ENCODE data around the gene SFT2D2. TPM values are rescaled to one million over a fixed set of nuclear protein-coding genes. Genes with fewer than 3 reads are reported as not detected.

The SFT2D2 gene
- total RNA-seq, 1 experiment from 2014 or later, result 98.3 TPM

DNA sequence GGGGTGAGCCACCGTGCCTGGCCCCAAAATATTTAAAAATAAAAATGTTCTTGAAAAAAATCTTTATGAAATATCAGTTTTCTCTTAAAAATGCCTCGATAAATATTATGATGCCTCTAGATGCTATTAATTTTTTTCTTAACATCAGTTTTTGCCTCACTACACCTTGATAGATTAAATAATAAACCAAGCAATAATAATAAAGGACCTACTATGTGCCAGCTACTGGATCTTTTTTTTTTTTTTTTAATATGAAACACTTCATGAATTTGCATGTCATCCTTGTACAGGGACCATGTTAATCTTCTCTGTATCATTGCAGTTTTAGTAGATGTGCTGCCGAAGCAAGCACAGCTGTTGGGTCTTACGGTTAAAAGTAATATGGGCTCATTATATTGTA is 37.3 kb downstream of the SFT2D2 start:
- H3K4me1 Mint-ChIP-seq (ENCODE audit: low read depth, unreplicated experiment), result peaks cover 14% of the 10 kb centered on the region
- no peak overlapping the region for H3K27ac Mint-ChIP-seq (ENCODE audit: unreplicated experiment)
- H3K27me3 Mint-ChIP-seq (ENCODE audit: unreplicated experiment), result no peaks in the 10 kb centered on the region
- H3K9me3 Mint-ChIP-seq (ENCODE audit: low read depth, unreplicated experiment), result no peaks in the 10 kb centered on the region
- CTCF ChIA-PET, result no interaction called here
- TF ChIP-seq, protein P1, sequence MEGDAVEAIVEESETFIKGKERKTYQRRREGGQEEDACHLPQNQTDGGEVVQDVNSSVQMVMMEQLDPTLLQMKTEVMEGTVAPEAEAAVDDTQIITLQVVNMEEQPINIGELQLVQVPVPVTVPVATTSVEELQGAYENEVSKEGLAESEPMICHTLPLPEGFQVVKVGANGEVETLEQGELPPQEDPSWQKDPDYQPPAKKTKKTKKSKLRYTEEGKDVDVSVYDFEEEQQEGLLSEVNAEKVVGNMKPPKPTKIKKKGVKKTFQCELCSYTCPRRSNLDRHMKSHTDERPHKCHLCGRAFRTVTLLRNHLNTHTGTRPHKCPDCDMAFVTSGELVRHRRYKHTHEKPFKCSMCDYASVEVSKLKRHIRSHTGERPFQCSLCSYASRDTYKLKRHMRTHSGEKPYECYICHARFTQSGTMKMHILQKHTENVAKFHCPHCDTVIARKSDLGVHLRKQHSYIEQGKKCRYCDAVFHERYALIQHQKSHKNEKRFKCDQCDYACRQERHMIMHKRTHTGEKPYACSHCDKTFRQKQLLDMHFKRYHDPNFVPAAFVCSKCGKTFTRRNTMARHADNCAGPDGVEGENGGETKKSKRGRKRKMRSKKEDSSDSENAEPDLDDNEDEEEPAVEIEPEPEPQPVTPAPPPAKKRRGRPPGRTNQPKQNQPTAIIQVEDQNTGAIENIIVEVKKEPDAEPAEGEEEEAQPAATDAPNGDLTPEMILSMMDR (IDR thresholded peaks at IDR 0.05; ENCODE audit: unreplicated experiment), result no peak
- H3K36me3 Mint-ChIP-seq (ENCODE audit: insufficient read depth, unreplicated experiment), result no peaks in the 10 kb centered on the region
- DNase-seq, result no peak
- no peak overlapping the region for H3K4me3 Mint-ChIP-seq (ENCODE audit: low read depth, unreplicated experiment)
- no TSS peak for BruUV-seq (replicated peaks)
- intact Hi-C loops (cut with micrococcal nuclease; ENCODE audit: unreplicated experiment), result no loop called here

DNA sequence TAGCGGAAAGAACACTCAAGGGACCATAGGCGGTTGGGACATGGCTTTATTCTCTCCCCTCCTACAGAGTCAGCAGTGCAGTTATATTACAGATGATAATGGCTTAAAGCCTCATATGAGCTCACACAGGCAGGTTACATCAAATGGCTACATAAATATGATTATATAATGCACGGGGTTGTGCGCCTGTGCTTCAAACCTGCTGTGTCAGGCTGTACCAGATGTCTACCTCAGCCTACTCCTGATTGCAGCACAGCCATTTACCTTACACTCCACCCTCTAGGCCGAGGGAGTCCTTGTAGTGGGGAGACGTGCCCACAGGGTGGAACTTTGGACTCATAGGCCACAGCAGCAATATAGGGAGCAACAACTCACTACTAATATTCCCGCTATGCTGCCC is 38.5 kb downstream of the SFT2D2 start:
- Mint-ChIP-seq H3K4me1 (ENCODE audit: low read depth, unreplicated experiment) (peaks cover 14% of the 10 kb centered on the region), H3K27ac (ENCODE audit: unreplicated experiment) (no peak overlapping the region), H3K4me3 (ENCODE audit: low read depth, unreplicated experiment) (no peak overlapping the region), H3K36me3 (ENCODE audit: insufficient read depth, unreplicated experiment) (no peaks in the 10 kb centered on the region), H3K27me3 (ENCODE audit: unreplicated experiment) (no peaks in the 10 kb centered on the region), H3K9me3 (ENCODE audit: low read depth, unreplicated experiment) (peaks cover 2% of the 10 kb centered on the region)
- CTCF ChIA-PET, result no interaction called here
- TF ChIP-seq, protein P1 (IDR thresholded peaks at IDR 0.05; ENCODE audit: unreplicated experiment), result no peak
- DNase-seq, result no peak
- BruUV-seq (replicated peaks), result no TSS peak
- intact Hi-C loops (cut with micrococcal nuclease; ENCODE audit: unreplicated experiment), result no loop called here

GRCh38 chr1:168265596-168265995 is 39.8 kb downstream of the SFT2D2 start:
- no TSS peak for BruUV-seq (replicated peaks)
- H3K9me3 Mint-ChIP-seq (ENCODE audit: low read depth, unreplicated experiment), result peaks cover 2% of the 10 kb centered on the region
- no peak for DNase-seq
- no peak overlapping the region for H3K4me3 Mint-ChIP-seq (ENCODE audit: low read depth, unreplicated experiment)
- H3K27me3 Mint-ChIP-seq (ENCODE audit: unreplicated experiment), result no peaks in the 10 kb centered on the region
- peaks cover 13% of the 10 kb centered on the region for H3K4me1 Mint-ChIP-seq (ENCODE audit: low read depth, unreplicated experiment)
- no peaks in the 10 kb centered on the region for H3K36me3 Mint-ChIP-seq (ENCODE audit: insufficient read depth, unreplicated experiment)
- TF ChIP-seq, protein P1 (IDR thresholded peaks at IDR 0.05; ENCODE audit: unreplicated experiment), result no peak
- CTCF ChIA-PET, result no interaction called here
- H3K27ac Mint-ChIP-seq (ENCODE audit: unreplicated experiment), result no peak overlapping the region
- intact Hi-C loops (cut with micrococcal nuclease; ENCODE audit: unreplicated experiment), result no loop called here

- CTCF ChIA-PET, result no interaction called here
- peaks cover 2% of the 10 kb centered on the region for H3K9me3 Mint-ChIP-seq (ENCODE audit: low read depth, unreplicated experiment)
- peaks cover 2% of the 10 kb centered on the region for H3K4me1 Mint-ChIP-seq (ENCODE audit: low read depth, unreplicated experiment)
- TF ChIP-seq, protein P1 (IDR thresholded peaks at IDR 0.05; ENCODE audit: unreplicated experiment), result no peak
- H3K4me3 Mint-ChIP-seq (ENCODE audit: low read depth, unreplicated experiment), result no peak overlapping the region
- H3K27me3 Mint-ChIP-seq (ENCODE audit: unreplicated experiment), result no peaks in the 10 kb centered on the region
- DNase-seq, result no peak
- intact Hi-C loops (cut with micrococcal nuclease; ENCODE audit: unreplicated experiment), result no loop called here
- BruUV-seq (replicated peaks), result no TSS peak
- no peaks in the 10 kb centered on the region for H3K36me3 Mint-ChIP-seq (ENCODE audit: insufficient read depth, unreplicated experiment)
- H3K27ac Mint-ChIP-seq (ENCODE audit: unreplicated experiment), result no peak overlapping the region
Observed at GRCh38 chr1:168266644-168267186, 40.9 kb downstream of the SFT2D2 start.

All from Calu3 (cell line).